Measurements from ENCODE around the gene TCP1.
A peak's percentile ranks its signal among the peaks of the same experiment; 100 is the strongest.
"Not testable (repeated sequence)": the region's sequence is repeated elsewhere in the genome, so short reads cannot be mapped to it uniquely, and the experiment has no call there.

TCP1 gene

DNA sequence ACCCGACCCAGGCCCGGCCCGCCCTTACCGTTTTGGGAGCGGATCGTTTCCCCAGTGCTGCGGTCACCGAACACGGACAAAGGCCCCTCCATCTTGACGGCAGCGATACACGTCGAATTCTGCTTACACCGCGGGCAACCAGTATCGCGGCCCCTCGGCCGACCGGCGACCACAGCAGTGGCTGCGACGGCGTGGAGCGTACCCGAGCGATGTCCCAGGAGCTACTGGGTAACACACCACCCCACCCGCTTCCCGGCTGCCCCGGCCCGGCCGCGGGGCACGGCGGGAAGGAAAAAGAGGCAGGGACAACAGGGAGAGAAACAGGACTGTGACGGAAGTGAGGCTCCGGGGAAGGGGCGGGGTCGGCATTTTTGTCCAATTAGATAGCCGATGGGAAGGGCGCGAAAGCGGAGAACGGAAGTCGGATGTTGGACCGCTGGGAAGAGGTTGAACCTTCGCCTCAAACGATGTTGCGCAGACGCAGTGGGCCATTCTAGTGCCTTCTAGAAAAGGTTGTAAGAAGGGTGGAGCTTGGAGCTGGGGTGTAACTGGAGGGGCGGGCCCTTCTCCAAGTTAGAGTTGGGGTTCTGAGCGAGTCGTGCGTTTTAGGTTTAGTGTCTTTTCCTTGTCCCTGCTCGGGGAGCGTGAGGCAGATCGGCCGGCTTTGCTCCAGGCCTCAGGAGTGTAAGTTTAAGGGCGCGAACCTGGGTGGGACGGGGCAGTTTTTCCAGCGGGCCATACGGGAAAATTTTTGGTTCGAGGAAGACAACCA is at the start of gene TCP1:
TCP1 (minus strand) TSS at position 226 of the 772 bp plus-strand sequence; CDS start at position 92, 134 bp downstream.
- peak; percentile 98 for DNase-seq

DNA sequence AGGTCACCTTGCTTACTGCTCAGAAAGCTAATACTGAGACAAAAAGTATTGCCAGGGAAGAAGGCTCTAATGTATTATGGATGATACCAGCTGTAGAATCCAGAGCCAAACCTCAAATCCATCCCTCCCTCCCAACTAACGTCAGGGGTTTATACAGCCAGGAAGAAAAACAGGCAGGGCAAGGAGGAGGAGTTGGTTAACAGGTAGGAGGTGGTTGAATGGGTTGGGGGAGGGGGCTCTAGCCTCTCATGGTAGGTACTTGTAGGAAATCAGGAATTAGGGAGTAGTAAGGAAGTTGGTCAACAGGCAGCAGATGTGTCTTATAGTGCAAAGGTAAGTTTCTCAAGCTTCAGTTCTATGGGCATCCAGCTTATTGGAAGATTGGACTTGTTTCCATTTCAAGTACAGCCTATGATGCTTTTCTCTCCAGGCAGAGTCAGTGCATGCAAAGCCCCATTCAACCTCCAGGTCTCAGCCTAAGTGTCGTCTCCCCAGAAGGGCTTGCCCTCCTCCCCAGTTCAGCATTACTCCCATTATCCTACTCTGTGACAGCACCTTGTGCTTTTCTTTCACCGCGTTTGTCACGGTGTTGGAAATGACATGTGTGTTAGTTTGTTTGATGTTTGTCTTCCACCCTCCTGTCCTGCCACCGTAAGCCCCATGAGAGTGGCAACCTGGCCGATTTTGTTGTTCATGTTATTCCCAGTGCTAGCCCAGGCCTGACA is 48.8 kb upstream of the TCP1 start:
- no peak for DNase-seq

GRCh38 chr6:159837511-159837910 is 48.1 kb upstream of the TCP1 start:
- no peak for DNase-seq

- DNase-seq = no peak
These were observed 47.5 kb upstream of the TCP1 start for GRCh38 chr6:159836718-159837490.

- no peak for DNase-seq
These were observed 44.7 kb upstream of the TCP1 start for GRCh38 chr6:159833997-159834603.

GRCh38 chr6:159833556-159833955 is 44.2 kb upstream of the TCP1 start:
- no peak for DNase-seq

DNA sequence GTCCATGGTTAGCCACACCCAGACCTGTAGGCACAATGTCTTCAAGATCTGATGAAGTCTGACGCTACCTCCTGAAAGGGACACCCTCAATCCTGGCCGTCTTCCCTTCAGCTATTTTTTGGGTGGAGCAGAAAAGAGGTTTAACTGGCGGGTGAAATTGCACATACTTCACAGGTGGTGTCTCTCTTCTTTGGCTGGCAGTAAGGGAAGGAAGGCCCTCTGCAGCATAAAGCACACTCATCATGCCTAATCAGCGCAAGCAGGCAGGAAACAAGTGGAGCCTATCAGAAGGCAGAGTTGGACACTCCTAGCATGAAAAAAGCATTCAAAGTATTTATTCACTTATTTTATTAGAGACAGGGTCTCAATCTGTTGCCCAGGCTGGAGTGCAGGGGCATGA is 43.5 kb upstream of the TCP1 start:
- DNase-seq = no peak

GRCh38 chr6:159831373-159831679 is 41.9 kb upstream of the TCP1 start:
- no peak for DNase-seq

DNA sequence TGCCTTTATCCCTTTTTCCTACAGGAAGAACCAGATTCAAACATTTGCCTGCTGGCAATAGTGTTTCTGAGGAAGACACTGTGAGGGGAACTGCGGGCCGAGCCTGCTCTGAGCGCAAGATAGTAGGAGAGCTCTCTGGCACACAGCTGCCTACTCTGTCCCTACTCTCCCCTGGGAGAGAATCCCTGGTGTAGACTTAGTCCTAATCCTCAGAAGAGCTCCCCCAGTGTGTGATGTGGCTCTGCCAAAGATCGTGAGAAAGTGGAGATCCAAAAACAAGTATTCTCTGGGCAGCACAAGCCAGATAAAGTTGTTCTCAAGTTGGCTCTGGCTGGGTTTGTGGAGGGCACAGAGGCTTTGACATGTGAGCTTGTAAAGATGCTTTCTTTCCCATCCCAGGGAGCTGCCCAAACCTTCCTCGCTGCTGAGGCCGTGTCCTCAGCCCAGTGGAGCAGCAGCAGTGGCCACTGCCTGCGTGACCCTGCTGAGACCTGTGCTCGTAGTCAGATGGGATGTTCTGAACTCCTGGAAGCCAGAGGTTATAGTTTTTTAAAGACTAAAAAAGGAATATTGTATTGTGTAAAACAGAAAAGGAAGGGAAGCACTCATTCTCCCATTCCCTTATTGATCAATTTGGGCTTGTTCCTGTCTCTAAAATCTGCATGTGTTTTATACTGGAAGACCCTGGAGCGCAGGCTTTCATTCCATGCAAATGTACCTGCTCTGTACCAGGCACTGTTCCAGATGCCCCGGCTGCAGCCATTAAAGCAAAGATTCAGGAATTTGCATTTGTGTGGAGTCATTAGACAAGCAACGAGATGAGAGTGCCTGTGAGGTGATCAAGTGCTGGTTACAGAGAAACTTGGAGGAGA is 41.3 kb upstream of the TCP1 start:
- no peak for DNase-seq

- no peak for DNase-seq
These were observed 40.1 kb upstream of the TCP1 start for GRCh38 chr6:159829526-159829925.

GRCh38 chr6:159828074-159828473 is 38.7 kb upstream of the TCP1 start:
- DNase-seq = no peak

- no peak for DNase-seq
These were observed 37.7 kb upstream of the TCP1 start for GRCh38 chr6:159826968-159827647.

GRCh38 chr6:159826004-159826403 is 36.6 kb upstream of the TCP1 start:
- DNase-seq = no peak

GRCh38 chr6:159824690-159825089 is 35.3 kb upstream of the TCP1 start:
- not testable (repeated sequence) for DNase-seq

DNA sequence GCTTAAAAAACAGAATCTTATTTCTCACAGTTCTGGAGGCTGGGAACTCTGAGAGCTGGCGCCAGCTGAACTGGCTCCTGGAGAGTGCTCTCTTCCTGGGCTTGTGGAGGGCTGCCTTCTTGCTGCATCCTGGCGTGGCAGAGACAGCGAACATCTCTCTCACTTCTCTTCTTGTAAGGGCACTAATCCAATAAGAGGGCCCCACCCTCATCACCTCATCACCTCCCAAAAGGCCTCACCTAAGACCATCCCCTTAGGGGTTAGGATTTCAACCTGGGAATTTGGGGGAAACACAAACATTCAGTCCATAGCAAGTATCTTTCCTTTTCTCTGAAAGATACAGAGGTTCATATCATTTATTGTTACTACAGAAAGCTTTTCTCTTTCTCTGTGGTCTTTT is 34.6 kb upstream of the TCP1 start:
- no peak for DNase-seq

- no peak for DNase-seq
These were observed 32.3 kb upstream of the TCP1 start for GRCh38 chr6:159821726-159822125.

GRCh38 chr6:159821122-159821521 is 31.7 kb upstream of the TCP1 start:
- DNase-seq = no peak

GRCh38 chr6:159819932-159820640 is 30.7 kb upstream of the TCP1 start:
- DNase-seq = peak; percentile 27

DNA sequence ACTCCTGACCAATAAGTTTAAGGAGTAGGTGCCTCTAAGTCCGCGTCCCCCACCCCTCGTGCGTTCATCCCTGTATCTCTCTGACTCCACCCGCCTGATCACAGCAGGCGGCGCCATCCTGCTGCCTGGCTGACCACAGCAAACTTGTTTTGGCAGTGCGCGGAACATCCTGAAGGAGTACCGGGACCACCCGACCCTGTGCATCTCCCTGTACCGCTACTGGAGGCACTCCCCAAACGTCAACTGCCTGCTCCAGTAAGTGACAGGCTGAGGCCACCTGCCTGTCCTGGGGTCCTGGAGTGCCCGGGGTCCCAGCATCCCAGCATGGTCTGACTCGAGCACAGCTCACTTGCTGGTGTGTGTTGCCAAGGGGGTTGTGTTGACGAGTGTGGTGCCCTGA is 29.7 kb upstream of the TCP1 start:
- DNase-seq = no peak

DNA sequence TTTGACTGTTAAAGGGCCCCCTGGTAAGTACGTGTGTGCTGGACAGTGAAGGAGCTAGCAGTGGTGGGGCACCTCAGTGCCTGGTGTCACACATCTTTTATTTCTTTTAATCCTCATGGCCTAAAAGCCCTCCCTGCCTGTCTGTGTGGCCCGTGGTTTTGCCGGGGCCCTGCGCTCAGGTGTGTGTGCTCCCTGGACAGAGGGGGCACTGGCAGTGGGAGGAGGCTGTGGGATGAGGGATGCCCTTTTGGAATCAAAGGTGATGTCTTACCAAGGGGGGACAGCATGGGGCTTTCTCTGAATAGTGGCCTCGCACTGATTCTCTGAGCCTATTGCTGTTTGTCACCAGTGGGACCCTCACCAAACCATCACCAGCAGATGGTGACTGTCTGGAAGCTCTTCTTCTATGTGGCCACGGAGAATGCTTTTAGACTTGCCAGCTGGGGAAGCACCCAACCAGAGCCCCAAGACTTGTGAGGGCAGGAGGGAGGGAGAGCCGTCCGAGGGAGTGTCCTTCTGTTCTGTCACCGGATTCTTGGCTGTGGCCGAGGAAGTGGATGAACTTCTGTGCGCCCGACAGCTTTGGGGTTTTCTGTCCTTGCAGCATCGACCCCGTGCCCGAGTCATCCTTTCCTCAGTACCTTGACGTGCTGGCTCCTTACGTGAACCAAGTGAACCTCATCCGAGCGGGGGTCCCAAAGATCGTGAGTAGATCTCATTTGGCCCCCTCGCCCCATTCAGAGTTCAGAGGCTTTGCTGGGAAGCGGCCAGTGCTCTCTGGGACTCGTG is 28.7 kb upstream of the TCP1 start:
- DNase-seq = no peak

All from stimulated activated CD4-positive, alpha-beta T cell treated with anti-CD3 and anti-CD28 coated beads, Interleukin-12 subunit alpha, Interleukin-12 subunit beta, amount 100 ng/mL, for 4 hours (primary cell).